Stimulated activated CD4-positive, alpha-beta T cell treated with anti-CD3 and anti-CD28 coated beads, Interleukin-1b, Interleukin-23, amount 100 ng/mL, for 1 hour (primary cell): ENCODE results near the gene ATP2C2.
"Not testable (repeated sequence)": the region's sequence is repeated elsewhere in the genome, so short reads cannot be mapped to it uniquely, and the experiment has no call there.

Experiments used
- DNase-seq, 2 donors: peaks; one replicate each; pipeline ENCODE4 v3.0.0-alpha.2; 2020; ENCODE audit warnings: low read depth in 2 of 2

Gene ATP2C2

DNA sequence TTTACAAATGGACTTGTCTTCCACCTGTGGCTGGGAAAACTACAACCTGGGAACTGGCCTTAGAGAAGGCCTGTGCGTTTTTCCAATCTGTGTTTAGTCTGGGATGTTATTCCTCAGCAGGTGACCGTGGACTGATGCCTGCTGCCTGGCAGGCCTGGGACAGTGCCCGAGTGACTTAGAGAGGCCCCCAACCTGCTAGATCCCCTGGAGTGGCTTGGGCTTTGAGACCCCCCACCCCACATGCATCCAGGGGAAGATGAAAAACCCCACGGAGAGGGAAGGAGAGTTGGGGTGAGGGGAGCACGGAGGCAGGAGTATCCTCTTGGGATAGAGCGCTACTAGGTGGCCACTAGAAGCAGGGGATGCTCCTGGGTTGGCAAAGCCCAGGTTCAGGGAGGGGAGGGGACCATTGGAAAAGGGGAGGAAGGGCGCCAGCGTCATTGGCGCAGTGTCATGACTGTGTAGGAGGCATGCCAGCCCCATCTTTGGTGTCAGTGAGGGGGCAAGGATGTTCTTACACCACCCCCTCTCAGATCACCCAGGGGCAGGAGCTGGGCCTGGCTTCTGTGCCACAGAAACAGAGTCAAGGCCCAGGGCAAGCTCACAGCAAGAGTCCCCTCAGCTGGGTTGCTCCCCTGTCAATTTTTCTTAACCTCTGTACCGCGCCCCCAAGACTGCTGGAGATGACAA lies 82.0 kb downstream of the ATP2C2 start:
- DNase-seq = no peak

- DNase-seq = not testable (repeated sequence)
Observed at GRCh38 chr16:84451010-84451676, 82.8 kb downstream of the ATP2C2 start.

GRCh38 chr16:84451781-84452180 lies 83.4 kb downstream of the ATP2C2 start:
- DNase-seq = no peak

GRCh38 chr16:84453061-84453752 lies 84.9 kb downstream of the ATP2C2 start:
- DNase-seq = no peak

- DNase-seq = no peak
Observed at GRCh38 chr16:84454611-84455010, 86.3 kb downstream of the ATP2C2 start.

- DNase-seq = no peak
Observed at GRCh38 chr16:84455031-84455430, 86.7 kb downstream of the ATP2C2 start.

DNA sequence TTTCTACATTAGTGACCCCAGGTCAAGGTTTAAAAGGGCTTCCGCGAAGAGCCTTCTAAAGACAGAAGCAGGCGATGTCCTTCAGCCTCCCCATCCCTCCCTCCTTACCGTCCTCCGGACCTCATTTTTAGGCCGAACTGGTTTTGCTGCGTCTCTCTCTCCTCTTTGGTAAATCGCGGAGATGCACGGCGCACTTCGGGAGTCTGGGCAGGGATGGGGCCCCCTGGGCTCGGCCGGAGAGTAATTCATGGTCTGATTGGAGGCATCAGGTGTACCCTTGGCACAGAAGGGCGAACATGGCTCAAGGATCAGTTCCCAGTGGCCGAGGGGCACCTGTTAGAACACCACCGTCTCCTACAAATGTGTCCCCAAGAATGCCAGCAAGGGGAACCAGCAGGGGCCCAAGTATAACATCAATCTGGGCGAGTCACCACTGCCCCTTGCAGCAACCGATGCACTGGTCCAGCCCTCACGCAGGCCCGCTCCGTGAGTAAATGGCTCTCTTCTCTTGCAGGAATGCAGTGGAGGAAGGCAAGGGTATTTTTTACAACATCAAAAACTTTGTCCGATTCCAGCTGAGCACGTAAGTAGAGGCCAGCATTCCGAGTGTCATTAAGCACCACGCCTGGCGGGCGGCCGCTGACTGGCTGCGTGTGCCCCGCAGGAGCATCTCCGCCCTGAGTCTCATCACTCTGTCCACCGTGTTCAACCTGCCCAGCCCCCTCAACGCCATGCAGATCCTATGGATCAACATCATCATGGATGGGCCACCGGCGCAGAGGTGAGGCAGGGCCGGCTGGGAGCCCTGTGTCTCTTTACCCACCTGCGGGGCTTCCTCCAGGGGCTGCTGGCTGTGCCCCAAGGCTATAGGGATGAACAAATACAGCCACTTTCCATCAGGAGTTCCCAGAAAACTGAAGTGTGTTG lies 90.5 kb downstream of the ATP2C2 start:
- no peak for DNase-seq

- no peak for DNase-seq
Observed at GRCh38 chr16:84459533-84459894, 91.2 kb downstream of the ATP2C2 start.

GRCh38 chr16:84459941-84460405 lies 91.6 kb downstream of the ATP2C2 start:
- no peak for DNase-seq

DNA sequence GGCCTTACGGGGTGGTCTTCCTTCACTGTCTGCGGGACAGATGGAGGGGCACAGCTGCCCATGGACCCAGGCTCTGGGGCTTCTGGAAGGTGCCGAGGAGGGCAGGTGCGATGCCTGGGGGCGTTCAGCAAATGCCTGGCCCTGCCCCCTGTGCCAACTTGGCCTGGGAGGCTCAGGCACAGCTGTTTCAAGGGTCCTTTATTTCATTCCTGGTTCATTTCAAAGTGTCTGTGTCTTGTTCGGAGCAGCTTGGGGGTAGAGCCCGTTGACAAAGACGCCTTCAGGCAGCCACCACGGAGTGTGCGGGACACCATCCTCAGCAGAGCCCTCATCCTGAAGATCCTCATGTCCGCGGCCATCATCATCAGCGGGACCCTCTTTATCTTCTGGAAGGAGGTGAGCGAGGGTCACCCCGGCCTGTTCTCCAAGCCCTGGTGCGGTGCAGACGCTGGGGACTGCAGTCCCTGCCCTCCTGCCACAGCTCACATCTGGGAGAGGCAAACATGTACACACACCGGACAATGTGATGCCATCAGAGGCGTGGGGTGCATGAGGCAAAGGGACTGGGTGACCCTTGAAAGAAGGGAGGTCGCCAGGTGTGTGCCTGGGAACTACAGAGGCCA lies 92.2 kb downstream of the ATP2C2 start:
- DNase-seq = no peak

GRCh38 chr16:84461029-84461412 lies 92.7 kb downstream of the ATP2C2 start:
- no peak for DNase-seq

GRCh38 chr16:84461413-84462295 lies 93.3 kb downstream of the ATP2C2 start:
- no peak for DNase-seq

DNA sequence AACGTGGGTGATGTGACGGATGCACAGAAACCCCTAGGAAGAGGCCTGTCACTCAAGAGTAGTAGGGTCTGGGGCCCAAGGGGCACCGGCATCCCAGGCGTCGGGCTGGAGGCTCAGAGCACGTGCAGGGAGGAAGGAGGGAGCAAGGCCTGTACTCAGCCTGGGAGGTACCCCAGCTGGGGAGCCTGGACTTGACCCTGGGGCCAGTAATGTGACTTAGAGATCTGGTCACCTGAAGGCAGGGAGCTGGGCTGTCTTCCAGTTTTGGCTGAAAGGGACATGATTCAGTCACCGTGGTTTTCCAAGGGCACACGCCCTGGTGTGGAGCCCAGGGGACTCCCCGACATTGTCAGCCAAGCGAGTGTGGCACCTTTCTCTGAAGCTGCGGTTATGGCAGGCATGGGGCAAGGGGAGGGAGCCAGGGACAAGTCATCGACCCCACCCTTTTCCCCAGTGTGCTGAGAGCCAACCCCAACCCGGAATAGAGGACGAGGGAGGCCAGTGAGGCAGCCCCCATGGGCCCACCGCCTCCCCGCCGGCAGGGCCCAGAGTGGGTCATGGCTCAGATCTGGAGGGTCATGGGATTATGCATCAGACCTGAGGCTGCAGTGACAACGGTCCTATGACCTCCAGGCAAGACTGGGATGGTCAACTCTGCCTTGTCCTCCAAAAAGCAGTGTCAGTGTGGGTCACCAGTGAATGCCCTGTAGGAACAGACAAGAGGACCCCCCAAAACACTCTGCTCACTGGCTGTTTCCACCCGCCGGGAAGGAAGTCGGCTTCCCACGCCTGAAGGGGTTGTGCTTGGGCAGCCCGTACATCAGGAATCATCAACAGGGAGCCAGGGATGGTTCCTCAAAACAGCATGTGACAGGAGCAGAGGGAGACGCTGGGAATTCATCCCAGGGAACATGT lies 94.2 kb downstream of the ATP2C2 start:
- DNase-seq = no peak

DNA sequence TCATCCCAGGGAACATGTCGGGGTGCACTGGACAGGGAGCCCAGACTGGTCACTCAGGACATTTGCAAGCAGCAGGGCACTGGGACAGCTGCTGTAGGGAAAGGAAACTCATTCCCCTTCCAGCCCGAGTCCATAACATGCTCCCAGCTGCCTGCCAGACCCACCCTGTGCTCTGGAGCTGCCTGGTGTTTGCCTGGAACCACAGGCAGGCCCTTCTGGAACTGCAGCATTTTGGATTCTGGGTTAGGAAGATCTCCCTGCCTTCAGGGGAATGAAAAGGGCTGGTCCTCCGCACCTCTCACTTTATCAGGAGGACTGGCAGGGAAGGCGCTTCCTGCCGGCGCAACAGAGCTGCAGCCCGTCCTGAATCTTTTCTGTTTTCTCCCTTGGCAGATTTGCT lies 94.9 kb downstream of the ATP2C2 start:
- DNase-seq = no peak

DNA sequence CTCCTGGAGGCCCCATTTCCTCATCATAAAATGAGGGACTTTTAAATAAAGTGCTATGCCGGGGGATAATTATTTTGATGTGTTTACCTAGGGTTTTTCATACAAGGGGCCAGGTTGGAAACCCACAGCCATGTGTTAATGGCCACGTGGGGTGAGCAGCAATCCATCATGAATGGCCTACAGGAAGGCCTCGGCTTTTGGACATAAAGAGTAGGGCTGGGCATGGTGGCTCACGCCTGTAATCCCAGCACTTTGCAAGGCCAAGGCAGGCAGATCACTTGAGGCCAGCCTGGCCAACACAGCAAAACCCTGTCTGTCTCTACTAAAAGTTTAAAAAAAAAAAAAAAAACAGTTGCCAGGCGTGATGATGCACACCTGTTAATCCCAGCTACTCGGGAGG lies 95.8 kb downstream of the ATP2C2 start:
- DNase-seq = no peak

- no peak for DNase-seq
Observed at GRCh38 chr16:84465154-84465553, 96.8 kb downstream of the ATP2C2 start.

DNA sequence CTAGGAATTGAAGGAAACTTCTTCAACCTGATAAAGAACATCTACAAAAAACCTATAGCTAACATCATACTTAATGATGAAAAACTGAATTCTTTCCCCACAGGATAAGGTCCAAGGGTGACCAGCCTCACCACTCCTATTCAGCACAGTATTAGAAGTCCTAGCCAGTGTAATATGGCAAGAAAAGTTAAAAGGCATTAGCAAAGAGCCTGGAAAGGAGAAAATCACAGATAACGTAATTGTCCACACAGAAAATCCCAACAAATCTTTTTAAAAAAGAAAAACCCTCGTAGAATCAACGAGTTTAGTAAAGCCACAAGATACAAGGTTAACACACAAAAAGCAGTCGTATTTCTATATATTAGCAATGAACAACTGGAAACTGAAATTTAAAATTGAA lies 98.4 kb downstream of the ATP2C2 start:
- DNase-seq = no peak

GRCh38 chr16:84467256-84467655 lies 98.9 kb downstream of the ATP2C2 start:
- no peak for DNase-seq

DNA sequence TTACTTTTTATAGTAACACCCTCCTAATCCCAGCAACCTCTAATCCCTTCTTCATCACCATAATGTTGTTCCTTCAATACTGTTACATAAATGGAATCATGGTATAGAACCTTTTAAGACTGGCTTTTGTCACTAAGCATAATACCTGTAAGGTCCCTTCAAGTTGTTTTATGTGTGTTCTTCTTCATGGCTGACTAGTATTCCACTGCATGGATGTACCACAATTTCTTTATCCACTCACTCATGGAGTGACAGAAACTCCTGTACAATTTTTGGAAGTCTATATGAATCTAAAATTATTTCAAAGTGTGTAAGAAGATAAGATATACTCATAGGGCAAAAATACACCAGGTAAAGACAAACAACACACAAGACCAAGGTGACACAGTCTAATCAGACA lies 99.4 kb downstream of the ATP2C2 start:
- no peak for DNase-seq
